ENCODE data around the gene SFTPB. TPM values are rescaled to one million over a fixed set of nuclear protein-coding genes. Genes with fewer than 3 reads are reported as not detected.

SFTPB gene
- total RNA-seq, 2 donors from 2014 or later, result not detected

- TF ChIP-seq, protein P1, sequence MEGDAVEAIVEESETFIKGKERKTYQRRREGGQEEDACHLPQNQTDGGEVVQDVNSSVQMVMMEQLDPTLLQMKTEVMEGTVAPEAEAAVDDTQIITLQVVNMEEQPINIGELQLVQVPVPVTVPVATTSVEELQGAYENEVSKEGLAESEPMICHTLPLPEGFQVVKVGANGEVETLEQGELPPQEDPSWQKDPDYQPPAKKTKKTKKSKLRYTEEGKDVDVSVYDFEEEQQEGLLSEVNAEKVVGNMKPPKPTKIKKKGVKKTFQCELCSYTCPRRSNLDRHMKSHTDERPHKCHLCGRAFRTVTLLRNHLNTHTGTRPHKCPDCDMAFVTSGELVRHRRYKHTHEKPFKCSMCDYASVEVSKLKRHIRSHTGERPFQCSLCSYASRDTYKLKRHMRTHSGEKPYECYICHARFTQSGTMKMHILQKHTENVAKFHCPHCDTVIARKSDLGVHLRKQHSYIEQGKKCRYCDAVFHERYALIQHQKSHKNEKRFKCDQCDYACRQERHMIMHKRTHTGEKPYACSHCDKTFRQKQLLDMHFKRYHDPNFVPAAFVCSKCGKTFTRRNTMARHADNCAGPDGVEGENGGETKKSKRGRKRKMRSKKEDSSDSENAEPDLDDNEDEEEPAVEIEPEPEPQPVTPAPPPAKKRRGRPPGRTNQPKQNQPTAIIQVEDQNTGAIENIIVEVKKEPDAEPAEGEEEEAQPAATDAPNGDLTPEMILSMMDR (IDR thresholded peaks at IDR 0.05), result no peak
- no peak for DNase-seq (ENCODE audit: low spot score)
- Histone ChIP-seq H3K36me3 (no peaks in the 10 kb centered on the region), H3K9me3 (no peaks in the 10 kb centered on the region), H3K4me3 (no peak overlapping the region), H3K27ac (no peak overlapping the region), H3K4me1 (ENCODE audit: control insufficient read depth in 1 of 2, low read depth in 2 of 2) (no peaks in the 10 kb centered on the region), H3K27me3 (replicated peaks; ENCODE audit: insufficient read depth) (no peaks in the 10 kb centered on the region)
- no peak for ATAC-seq (ENCODE audit: insufficient number of reproducible peaks, low FRiP score, low read depth)
These were observed 29.1 kb upstream of the SFTPB start for GRCh38 chr2:85697096-85697495.

- Histone ChIP-seq H3K4me3 (no peak overlapping the region), H3K9me3 (no peaks in the 10 kb centered on the region), H3K4me1 (ENCODE audit: control insufficient read depth in 1 of 2, low read depth in 2 of 2) (no peaks in the 10 kb centered on the region), H3K27me3 (replicated peaks; ENCODE audit: insufficient read depth) (no peaks in the 10 kb centered on the region), H3K27ac (no peak overlapping the region), H3K36me3 (no peaks in the 10 kb centered on the region)
- DNase-seq (ENCODE audit: low spot score), result no peak
- TF ChIP-seq, protein P1 (IDR thresholded peaks at IDR 0.05), result no peak
- ATAC-seq (ENCODE audit: insufficient number of reproducible peaks, low FRiP score, low read depth), result no peak
These were observed 28.0 kb upstream of the SFTPB start for GRCh38 chr2:85695691-85696668.

- Histone ChIP-seq H3K36me3 (no peaks in the 10 kb centered on the region), H3K4me3 (no peak overlapping the region), H3K27ac (no peak overlapping the region), H3K9me3 (no peaks in the 10 kb centered on the region), H3K27me3 (replicated peaks; ENCODE audit: insufficient read depth) (no peaks in the 10 kb centered on the region), H3K4me1 (ENCODE audit: control insufficient read depth in 1 of 2, low read depth in 2 of 2) (no peaks in the 10 kb centered on the region)
- DNase-seq (ENCODE audit: low spot score) (no peak), ATAC-seq (ENCODE audit: insufficient number of reproducible peaks, low FRiP score, low read depth) (no peak)
- TF ChIP-seq, protein P1 (IDR thresholded peaks at IDR 0.05), result no peak
These were observed 27.1 kb upstream of the SFTPB start for GRCh38 chr2:85695121-85695520.

- Histone ChIP-seq H3K27ac (no peak within 1 kb of the TSS), H3K4me1 (ENCODE audit: control insufficient read depth in 1 of 2, low read depth in 2 of 2) (no peaks in the 10 kb centered on the region), H3K4me3 (no peak within 1 kb of the TSS), H3K36me3 (no peaks in the 10 kb centered on the region), H3K9me3 (no peaks in the 10 kb centered on the region), H3K27me3 (replicated peaks; ENCODE audit: insufficient read depth) (no peaks in the 10 kb centered on the region)
- ATAC-seq (ENCODE audit: insufficient number of reproducible peaks, low FRiP score, low read depth), result no peak
- DNase-seq (ENCODE audit: low spot score), result no peak
- TF ChIP-seq, protein P1 (IDR thresholded peaks at IDR 0.05), result no peak
These were observed 26.3 kb upstream of the SFTPB start, which contains the start of gene GNLY for GRCh38 chr2:85694052-85695025. GNLY (plus strand) TSS chr2:85694358; CDS start chr2:85694419, 61 bp downstream.
